ENCODE measurements around the gene RNF166.
"Not testable (repeated sequence)": the region's sequence is repeated elsewhere in the genome, so short reads cannot be mapped to it uniquely, and the experiment has no call there.

The RNF166 gene

DNA sequence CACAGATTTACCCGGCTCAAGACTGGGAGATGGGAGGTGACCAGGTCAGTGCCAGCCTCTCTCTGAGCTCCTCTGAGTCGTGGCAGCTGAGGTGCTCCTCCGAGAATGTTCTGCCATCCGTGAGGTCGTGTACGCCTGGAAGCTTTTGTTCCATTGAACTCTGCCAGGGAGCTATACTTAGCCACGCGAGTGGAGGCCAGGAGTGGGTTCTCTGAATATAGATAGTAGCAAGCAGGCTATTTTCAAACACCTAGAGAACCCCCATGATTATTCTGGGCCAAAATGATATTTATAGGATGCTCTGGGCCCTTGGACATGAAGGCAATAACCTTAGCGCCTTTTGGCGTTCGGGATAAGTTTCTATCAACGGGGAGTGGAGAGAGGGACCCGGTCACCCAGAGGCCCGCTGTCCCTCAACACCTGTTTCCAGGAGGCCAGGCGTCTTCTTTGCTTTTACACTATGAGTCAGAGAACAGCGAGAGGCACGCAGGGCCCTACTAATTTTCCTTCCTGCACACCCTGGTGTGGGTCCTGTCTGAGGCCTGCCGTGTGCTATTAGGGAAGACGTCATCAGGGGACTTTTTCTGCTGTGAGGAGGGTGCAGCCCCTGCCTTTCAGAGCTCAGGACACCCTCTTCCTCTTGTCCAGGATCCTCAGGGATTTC is 32.4 kb downstream of the RNF166 start:
- DNase-seq (ENCODE audit: extremely low read depth, low read depth), result no peak
- TF ChIP-seq, protein P1, sequence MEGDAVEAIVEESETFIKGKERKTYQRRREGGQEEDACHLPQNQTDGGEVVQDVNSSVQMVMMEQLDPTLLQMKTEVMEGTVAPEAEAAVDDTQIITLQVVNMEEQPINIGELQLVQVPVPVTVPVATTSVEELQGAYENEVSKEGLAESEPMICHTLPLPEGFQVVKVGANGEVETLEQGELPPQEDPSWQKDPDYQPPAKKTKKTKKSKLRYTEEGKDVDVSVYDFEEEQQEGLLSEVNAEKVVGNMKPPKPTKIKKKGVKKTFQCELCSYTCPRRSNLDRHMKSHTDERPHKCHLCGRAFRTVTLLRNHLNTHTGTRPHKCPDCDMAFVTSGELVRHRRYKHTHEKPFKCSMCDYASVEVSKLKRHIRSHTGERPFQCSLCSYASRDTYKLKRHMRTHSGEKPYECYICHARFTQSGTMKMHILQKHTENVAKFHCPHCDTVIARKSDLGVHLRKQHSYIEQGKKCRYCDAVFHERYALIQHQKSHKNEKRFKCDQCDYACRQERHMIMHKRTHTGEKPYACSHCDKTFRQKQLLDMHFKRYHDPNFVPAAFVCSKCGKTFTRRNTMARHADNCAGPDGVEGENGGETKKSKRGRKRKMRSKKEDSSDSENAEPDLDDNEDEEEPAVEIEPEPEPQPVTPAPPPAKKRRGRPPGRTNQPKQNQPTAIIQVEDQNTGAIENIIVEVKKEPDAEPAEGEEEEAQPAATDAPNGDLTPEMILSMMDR (IDR thresholded peaks at IDR 0.05; ENCODE audit: low read depth, low read length), result no peak

- TF ChIP-seq, protein P1 (IDR thresholded peaks at IDR 0.05; ENCODE audit: low read depth, low read length), result peak; percentile 4
- no peak for DNase-seq (ENCODE audit: extremely low read depth, low read depth)
Observed at GRCh38 chr16:88672776-88673175, 33.4 kb downstream of the RNF166 start.

- TF ChIP-seq, protein P1 (IDR thresholded peaks at IDR 0.05; ENCODE audit: low read depth, low read length), result no peak
- DNase-seq (ENCODE audit: extremely low read depth, low read depth), result no peak
Observed at GRCh38 chr16:88671806-88672205, 34.4 kb downstream of the RNF166 start.

DNA sequence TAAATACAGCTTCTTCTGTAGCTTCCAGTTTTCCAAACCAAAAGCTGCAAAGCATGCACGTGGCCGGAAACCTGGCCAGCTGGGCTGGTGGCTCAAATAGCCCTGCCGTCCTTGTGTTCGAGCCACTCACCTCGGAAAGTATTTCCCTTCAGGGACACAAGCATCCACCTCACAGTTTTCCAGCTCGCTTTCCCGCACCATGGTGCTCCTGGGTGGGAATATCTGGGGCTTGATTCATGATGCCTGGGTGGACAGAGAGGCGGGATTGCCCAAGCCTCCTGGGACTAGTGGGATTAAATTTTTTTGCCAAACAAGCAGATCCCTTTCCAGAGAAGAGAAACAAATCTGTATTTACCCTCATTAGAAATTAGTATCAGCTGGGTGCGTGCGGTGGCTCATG is 36.2 kb downstream of the RNF166 start:
- DNase-seq (ENCODE audit: extremely low read depth, low read depth), result peak; percentile 44
- TF ChIP-seq, protein P1 (IDR thresholded peaks at IDR 0.05; ENCODE audit: low read depth, low read length), result no peak

DNA sequence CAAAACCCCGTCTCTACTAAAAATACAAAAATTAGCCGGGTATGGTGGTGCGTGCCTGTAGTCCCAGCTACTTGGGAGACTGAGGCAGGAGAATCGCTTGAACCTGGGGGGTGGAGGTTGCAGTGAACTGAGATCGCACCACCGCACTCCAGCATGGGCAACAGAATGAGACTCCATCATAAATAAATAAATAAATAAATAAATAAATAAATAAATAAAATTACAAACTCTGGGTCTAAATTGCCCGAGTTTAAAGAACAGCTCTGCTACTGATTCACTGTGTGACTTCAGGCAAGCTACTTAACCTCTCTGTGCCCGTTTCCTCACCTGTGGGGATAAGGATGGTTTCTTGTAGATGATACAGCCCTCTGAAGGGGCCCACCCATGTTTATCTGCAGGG is 36.7 kb downstream of the RNF166 start:
- DNase-seq (ENCODE audit: extremely low read depth, low read depth), result not testable (repeated sequence)

GRCh38 chr16:88667461-88667860 is 38.7 kb downstream of the RNF166 start:
- TF ChIP-seq, protein P1 (IDR thresholded peaks at IDR 0.05; ENCODE audit: low read depth, low read length), result no peak
- no peak for DNase-seq (ENCODE audit: extremely low read depth, low read depth)

- DNase-seq (ENCODE audit: extremely low read depth, low read depth), result no peak
- TF ChIP-seq, protein P1 (IDR thresholded peaks at IDR 0.05; ENCODE audit: low read depth, low read length), result no peak
Observed at GRCh38 chr16:88665570-88665969, 40.6 kb downstream of the RNF166 start.

DNA sequence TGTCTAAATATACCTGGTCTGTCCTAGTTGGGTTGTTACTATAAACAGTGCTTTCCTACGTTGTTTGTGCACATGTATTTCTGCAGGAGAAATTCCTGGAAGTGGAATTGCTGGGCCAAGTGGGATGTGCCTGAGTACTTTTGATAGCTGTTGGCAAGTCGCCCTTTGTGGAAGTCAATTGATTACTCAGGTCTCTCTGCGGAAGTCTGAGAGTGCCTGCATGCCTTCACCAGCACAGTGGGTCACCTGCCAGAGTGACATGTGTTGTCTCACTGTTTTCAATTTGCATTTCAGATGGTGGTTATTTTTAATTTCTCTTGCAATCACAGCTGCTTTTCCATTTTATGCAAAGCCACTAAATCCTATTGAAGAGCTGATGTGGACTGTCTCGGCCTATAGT is 41.1 kb downstream of the RNF166 start:
- no peak for DNase-seq (ENCODE audit: extremely low read depth, low read depth)

More for the DNA sequence above, 41.1 kb downstream of the RNF166 start:
- TF ChIP-seq, protein P1 (IDR thresholded peaks at IDR 0.05; ENCODE audit: low read depth, low read length), result no peak
